Measurements from ENCODE around the gene SMAD3. TPM values are rescaled to one million over a fixed set of nuclear protein-coding genes. Genes with fewer than 3 reads are reported as not detected.

The SMAD3 gene
- total RNA-seq, 1 experiment from 2014 or later = 54.8 TPM

GRCh38 chr15:67154249-67154648, 88.8 kb downstream of the SMAD3 start:
- no TSS peak for BruUV-seq (replicated peaks)
- no peak overlapping the region for H3K27ac Mint-ChIP-seq (ENCODE audit: unreplicated experiment)
- CTCF ChIA-PET = no interaction called here
- intact Hi-C loops (cut with micrococcal nuclease; ENCODE audit: unreplicated experiment) = no loop called here
- Histone ChIP-seq H3K27me3 (replicated peaks; ENCODE audit: control insufficient read depth, insufficient read depth, low read length) (no peaks in the 10 kb centered on the region), H3K36me3 (ENCODE audit: control insufficient read depth, insufficient read depth, low read length) (no peaks in the 10 kb centered on the region; the same call in 1 of the 2 replicates), H3K4me3 (ENCODE audit: low read depth, low read length) (no peak overlapping the region), H3K9me3 (no peaks in the 10 kb centered on the region), H3K4me1 (peaks cover 22% of the 10 kb centered on the region)
- no peak for TF ChIP-seq CTCF (IDR thresholded peaks at IDR 0.05; ENCODE audit: insufficient read depth in 1 of 2, low read depth in 1 of 2, low read length in 1 of 2, severe bottlenecking in 1 of 2, unreplicated experiment in 1 of 2)
- POLR2A ChIA-PET = no interaction called here
- H3K4me3 Mint-ChIP-seq (ENCODE audit: unreplicated experiment) = no peak overlapping the region
- H3K36me3 Mint-ChIP-seq (ENCODE audit: insufficient read depth, unreplicated experiment) = peaks cover 31% of the 10 kb centered on the region
- H3K4me1 Mint-ChIP-seq (ENCODE audit: low read depth, unreplicated experiment) = peaks cover 9% of the 10 kb centered on the region
- no peaks in the 10 kb centered on the region for H3K27me3 Mint-ChIP-seq (ENCODE audit: insufficient read depth, unreplicated experiment)
- no peak for DNase-seq
- H3K9me3 Mint-ChIP-seq (ENCODE audit: unreplicated experiment) = no peaks in the 10 kb centered on the region

- POLR2A ChIA-PET = no interaction called here
- peaks cover 36% of the 10 kb centered on the region for H3K36me3 Mint-ChIP-seq (ENCODE audit: insufficient read depth, unreplicated experiment)
- CTCF ChIA-PET = no interaction called here
- TF ChIP-seq CTCF (IDR thresholded peaks at IDR 0.05; ENCODE audit: insufficient read depth in 1 of 2, low read depth in 1 of 2, low read length in 1 of 2, severe bottlenecking in 1 of 2, unreplicated experiment in 1 of 2) = no peak
- Histone ChIP-seq H3K27me3 (replicated peaks; ENCODE audit: control insufficient read depth, insufficient read depth, low read length) (no peaks in the 10 kb centered on the region), H3K9me3 (no peaks in the 10 kb centered on the region), H3K36me3 (ENCODE audit: control insufficient read depth, insufficient read depth, low read length) (no peaks in the 10 kb centered on the region; the same call in 1 of the 2 replicates), H3K4me3 (ENCODE audit: low read depth, low read length) (no peak overlapping the region), H3K4me1 (peaks cover 4% of the 10 kb centered on the region)
- H3K9me3 Mint-ChIP-seq (ENCODE audit: unreplicated experiment) = no peaks in the 10 kb centered on the region
- no peak overlapping the region for H3K27ac Mint-ChIP-seq (ENCODE audit: unreplicated experiment)
- no TSS peak for BruUV-seq (replicated peaks)
- no peaks in the 10 kb centered on the region for H3K4me1 Mint-ChIP-seq (ENCODE audit: low read depth, unreplicated experiment)
- intact Hi-C loops (cut with micrococcal nuclease; ENCODE audit: unreplicated experiment) = no loop called here
- no peak for DNase-seq
- H3K4me3 Mint-ChIP-seq (ENCODE audit: unreplicated experiment) = no peak overlapping the region
- no peaks in the 10 kb centered on the region for H3K27me3 Mint-ChIP-seq (ENCODE audit: insufficient read depth, unreplicated experiment)
Observed at GRCh38 chr15:67156426-67156825, 91.0 kb downstream of the SMAD3 start.

- H3K9me3 Mint-ChIP-seq (ENCODE audit: unreplicated experiment) = no peaks in the 10 kb centered on the region
- DNase-seq = no peak
- H3K36me3 Mint-ChIP-seq (ENCODE audit: insufficient read depth, unreplicated experiment) = peaks cover 36% of the 10 kb centered on the region
- TF ChIP-seq CTCF (IDR thresholded peaks at IDR 0.05; ENCODE audit: insufficient read depth in 1 of 2, low read depth in 1 of 2, low read length in 1 of 2, severe bottlenecking in 1 of 2, unreplicated experiment in 1 of 2) = no peak
- CTCF ChIA-PET = no interaction called here
- Histone ChIP-seq H3K9me3 (no peaks in the 10 kb centered on the region), H3K36me3 (ENCODE audit: control insufficient read depth, insufficient read depth, low read length) (no peaks in the 10 kb centered on the region; the same call in 1 of the 2 replicates), H3K4me1 (no peaks in the 10 kb centered on the region), H3K4me3 (ENCODE audit: low read depth, low read length) (no peak overlapping the region), H3K27me3 (replicated peaks; ENCODE audit: control insufficient read depth, insufficient read depth, low read length) (no peaks in the 10 kb centered on the region)
- intact Hi-C loops (cut with micrococcal nuclease; ENCODE audit: unreplicated experiment) = no loop called here
- H3K27me3 Mint-ChIP-seq (ENCODE audit: insufficient read depth, unreplicated experiment) = no peaks in the 10 kb centered on the region
- no peaks in the 10 kb centered on the region for H3K4me1 Mint-ChIP-seq (ENCODE audit: low read depth, unreplicated experiment)
- no TSS peak for BruUV-seq (replicated peaks)
- H3K27ac Mint-ChIP-seq (ENCODE audit: unreplicated experiment) = no peak overlapping the region
- no peak overlapping the region for H3K4me3 Mint-ChIP-seq (ENCODE audit: unreplicated experiment)
- POLR2A ChIA-PET = no interaction called here
Observed at GRCh38 chr15:67156834-67157233, 91.4 kb downstream of the SMAD3 start.
